B cell (primary cell): ENCODE measurements around the gene CFB.
"Not testable (repeated sequence)": the region's sequence is repeated elsewhere in the genome, so short reads cannot be mapped to it uniquely, and the experiment has no call there.

Experiments
- EZH2 ChIP-seq: IDR thresholded peaks from 2 replicates; pipeline ENCODE4 v1.6.1; 2012; ENCODE audit warnings: borderline replicate concordance, low read depth, mild to moderate bottlenecking, moderate library complexity, low read length; ENCODE audit not compliant: insufficient read depth, poor library complexity, severe bottlenecking
- TF ChIP-seq, protein P1 (sequence below): fragments of 200-600 bp; IDR thresholded peaks from one replicate; pipeline ENCODE4 v1.8.0; 2022; ENCODE audit warnings: antibody characterized with exemption, mild to moderate bottlenecking

DNA sequence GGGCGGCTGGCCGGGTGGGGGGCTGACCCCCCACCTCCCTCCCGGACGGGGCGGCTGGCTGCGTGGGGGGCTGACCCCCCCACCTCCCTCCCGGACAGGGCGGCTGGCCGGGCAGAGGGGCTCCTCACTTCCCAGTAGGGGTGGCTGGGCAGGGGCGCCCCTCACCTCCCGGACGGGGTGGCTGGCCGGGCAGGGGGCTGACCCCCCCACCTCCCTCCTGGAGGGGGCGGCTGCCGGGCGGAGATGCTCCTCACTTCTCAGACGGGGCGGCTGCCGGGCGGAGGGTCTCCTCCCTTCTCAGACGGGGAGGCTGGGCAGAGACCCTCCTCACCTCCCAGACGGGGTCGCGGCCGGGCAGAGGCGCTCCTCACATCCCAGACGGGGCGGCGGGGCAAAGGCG is 30.2 kb downstream of the CFB start:
- TF ChIP-seq, protein P1, sequence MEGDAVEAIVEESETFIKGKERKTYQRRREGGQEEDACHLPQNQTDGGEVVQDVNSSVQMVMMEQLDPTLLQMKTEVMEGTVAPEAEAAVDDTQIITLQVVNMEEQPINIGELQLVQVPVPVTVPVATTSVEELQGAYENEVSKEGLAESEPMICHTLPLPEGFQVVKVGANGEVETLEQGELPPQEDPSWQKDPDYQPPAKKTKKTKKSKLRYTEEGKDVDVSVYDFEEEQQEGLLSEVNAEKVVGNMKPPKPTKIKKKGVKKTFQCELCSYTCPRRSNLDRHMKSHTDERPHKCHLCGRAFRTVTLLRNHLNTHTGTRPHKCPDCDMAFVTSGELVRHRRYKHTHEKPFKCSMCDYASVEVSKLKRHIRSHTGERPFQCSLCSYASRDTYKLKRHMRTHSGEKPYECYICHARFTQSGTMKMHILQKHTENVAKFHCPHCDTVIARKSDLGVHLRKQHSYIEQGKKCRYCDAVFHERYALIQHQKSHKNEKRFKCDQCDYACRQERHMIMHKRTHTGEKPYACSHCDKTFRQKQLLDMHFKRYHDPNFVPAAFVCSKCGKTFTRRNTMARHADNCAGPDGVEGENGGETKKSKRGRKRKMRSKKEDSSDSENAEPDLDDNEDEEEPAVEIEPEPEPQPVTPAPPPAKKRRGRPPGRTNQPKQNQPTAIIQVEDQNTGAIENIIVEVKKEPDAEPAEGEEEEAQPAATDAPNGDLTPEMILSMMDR, result not testable (repeated sequence)
- not testable (repeated sequence) for TF ChIP-seq EZH2
